Lower leg skin (tissue), 3 donors: ENCODE results near the gene KDM4B.

Experiments used
- CTCF ChIP-seq, 3 donors: fragments of 450-650 bp; IDR thresholded peaks; one replicate each; pipeline ENCODE4 v1.5.1; 2016; ENCODE audit warnings: antibody characterized with exemption in 3 of 3, mild to moderate bottlenecking in 3 of 3, moderate library complexity in 2 of 3
- POLR2A ChIP-seq, 2 donors: fragments of 450-650 bp; IDR thresholded peaks; one replicate each; pipeline ENCODE4 v1.6.1; 2016 to 2017; ENCODE audit warnings: antibody characterized with exemption in 2 of 2, mild to moderate bottlenecking in 1 of 2, moderate library complexity in 1 of 2

- TF ChIP-seq CTCF (IDR thresholded peaks at IDR 0.05) = no peak
- no peak for TF ChIP-seq POLR2A (IDR thresholded peaks at IDR 0.05)
Measured at GRCh38 chr19:4939466-4939865, 29.4 kb upstream of the KDM4B start.
